H9 (cell line): Measurements from ENCODE around the gene TGFBRAP1. TPM values are rescaled to one million over a fixed set of nuclear protein-coding genes. Genes with fewer than 3 reads are reported as not detected.

Experiments
- DNase-seq: peaks from one replicate; pipeline ENCODE4 v3.0.0-alpha.2; 2017
- H2AFZ ChIP-seq: one replicate; pipeline ENCODE4 v1.6.1; 2013; ENCODE audit warnings: mild to moderate bottlenecking, low read length, control low read depth, moderate library complexity
- H2AK5ac ChIP-seq: 2 replicates; pipeline ENCODE4 v1.6.1; 2013; ENCODE audit warnings: low read length, control low read depth, mixed read lengths; ENCODE audit not compliant: insufficient read length
- H2BK120ac ChIP-seq: one replicate; pipeline ENCODE4 v1.6.1; 2013; ENCODE audit warnings: low read depth, mild to moderate bottlenecking, low read length, control low read depth, inconsistent platforms; ENCODE audit not compliant: poor library complexity, severe bottlenecking
- H2BK12ac ChIP-seq: 2 replicates; pipeline ENCODE4 v1.6.1; 2013; ENCODE audit warnings: low read length, control low read depth, mixed read lengths, low read depth; ENCODE audit not compliant: insufficient read length
- H2BK15ac ChIP-seq: 2 replicates; pipeline ENCODE4 v1.6.1; 2013; ENCODE audit warnings: low read depth, low read length, control low read depth
- H2BK20ac ChIP-seq: one replicate; pipeline ENCODE4 v1.6.1; 2013; ENCODE audit warnings: low read depth, mild to moderate bottlenecking, low read length, control low read depth, inconsistent platforms; ENCODE audit not compliant: poor library complexity, severe bottlenecking
- H2BK5ac ChIP-seq: 2 replicates; pipeline ENCODE4 v1.6.1; 2013; ENCODE audit warnings: low read length, control low read depth, mixed read lengths; ENCODE audit not compliant: insufficient read length
- H3K14ac ChIP-seq: 2 replicates; pipeline ENCODE4 v1.6.1; 2013; ENCODE audit warnings: low read length, control low read depth; ENCODE audit not compliant: insufficient read depth
- H3K18ac ChIP-seq: 2 replicates; pipeline ENCODE4 v1.6.1; 2013; ENCODE audit warnings: low read depth, mild to moderate bottlenecking, mixed read lengths, low read length, control low read depth; ENCODE audit not compliant: insufficient read length
- H3K23ac ChIP-seq: 2 replicates; pipeline ENCODE4 v1.6.1; 2013; ENCODE audit warnings: low read length, control low read depth, mixed read lengths, low read depth; ENCODE audit not compliant: insufficient read length
- H3K23me2 ChIP-seq: 2 replicates; pipeline ENCODE4 v1.6.1; 2013; ENCODE audit warnings: low read depth, mild to moderate bottlenecking, mixed read lengths, low read length, control low read depth; ENCODE audit not compliant: insufficient read length, poor library complexity, severe bottlenecking
- H3K27ac ChIP-seq: 2 replicates; pipeline ENCODE4 v1.5.1; 2013; ENCODE audit warnings: low read length, control low read depth, mixed read lengths, low read depth; ENCODE audit not compliant: insufficient read length
- H3K27me3 ChIP-seq: 2 replicates; pipeline ENCODE4 v1.6.1; 2013; ENCODE audit warnings: low read length, control low read depth, inconsistent platforms; ENCODE audit not compliant: insufficient read depth
- H3K4ac ChIP-seq: 2 replicates; pipeline ENCODE4 v1.6.1; 2013; ENCODE audit warnings: low read depth, mild to moderate bottlenecking, control low read depth, inconsistent platforms, low read length, moderate library complexity
- H3K4me1 ChIP-seq: 2 replicates; pipeline ENCODE4 v1.6.1; 2013; ENCODE audit warnings: low read length, control low read depth, inconsistent platforms; ENCODE audit not compliant: insufficient read depth
- H3K4me2 ChIP-seq: 2 replicates; pipeline ENCODE4 v1.6.1; 2013; ENCODE audit warnings: low read length, control low read depth, mixed read lengths; ENCODE audit not compliant: insufficient read length, insufficient read depth
- H3K56ac ChIP-seq: 2 replicates; pipeline ENCODE4 v1.6.1; 2013; ENCODE audit warnings: low read depth, mild to moderate bottlenecking, mixed read lengths, low read length, control low read depth; ENCODE audit not compliant: insufficient read length
- H3K79me1 ChIP-seq: 2 replicates; pipeline ENCODE4 v1.6.1; 2013; ENCODE audit warnings: low read depth, mild to moderate bottlenecking, moderate library complexity, low read length, control low read depth, inconsistent platforms; ENCODE audit not compliant: insufficient read depth, poor library complexity, severe bottlenecking
- H3K79me2 ChIP-seq: 2 replicates; pipeline ENCODE4 v1.6.1; 2013; ENCODE audit warnings: low read length, control low read depth, inconsistent platforms; ENCODE audit not compliant: insufficient read depth
- H3K9ac ChIP-seq: 2 replicates; pipeline ENCODE4 v1.6.1; 2013; ENCODE audit warnings: low read length, control low read depth, mixed read lengths; ENCODE audit not compliant: insufficient read length; ENCODE audit errors: extremely low read depth
- H3K9me3 ChIP-seq: one replicate; pipeline ENCODE4 v1.6.1; 2013; ENCODE audit warnings: low read depth, low read length, inconsistent platforms; ENCODE audit not compliant: control insufficient read depth
- H3T11ph ChIP-seq: one replicate; pipeline ENCODE4 v1.6.1; 2013; ENCODE audit warnings: mild to moderate bottlenecking, low read length, control low read depth, inconsistent platforms
- H4K20me1 ChIP-seq: one replicate; pipeline ENCODE4 v1.6.1; 2013; ENCODE audit not compliant: control insufficient read depth, insufficient read length, insufficient read depth
- H4K5ac ChIP-seq: 2 replicates; pipeline ENCODE4 v1.6.1; 2013; ENCODE audit warnings: low read depth, mild to moderate bottlenecking, mixed read lengths, low read length, control low read depth; ENCODE audit not compliant: insufficient read length
- H4K8ac ChIP-seq: replicated peaks from 2 replicates; pipeline ENCODE4 v1.6.1; 2013; ENCODE audit warnings: low read length, control low read depth, mixed read lengths, low read depth; ENCODE audit not compliant: insufficient read length
- H4K91ac ChIP-seq: 2 replicates; pipeline ENCODE4 v1.6.1; 2013; ENCODE audit warnings: low read depth, mild to moderate bottlenecking, moderate library complexity, mixed read lengths, low read length, control low read depth; ENCODE audit not compliant: insufficient read length
- H3K27ac Mint-ChIP-seq, 3 experiments: 2 replicates in 2 of 3; 3 replicates in 1 of 3; pipeline ENCODE4 v1.8.0; 2020 to 2021; ENCODE audit warnings: mixed read lengths in 3 of 3, mild to moderate bottlenecking in 1 of 3, moderate library complexity in 1 of 3
- H3K27me3 Mint-ChIP-seq: 2 replicates; pipeline ENCODE4 v1.8.0; 2021; ENCODE audit warnings: low read depth, mild to moderate bottlenecking, moderate library complexity, mixed read lengths
- H3K36me3 Mint-ChIP-seq, 3 experiments: 2 replicates in 2 of 3; 3 replicates in 1 of 3; pipeline ENCODE4 v1.8.0; 2020 to 2021; ENCODE audit warnings: low read depth in 3 of 3, mixed read lengths in 3 of 3; ENCODE audit not compliant: insufficient read depth in 1 of 3
- H3K4me1 Mint-ChIP-seq, 2 experiments: 2 replicates each; pipeline ENCODE4 v1.8.0; 2020; ENCODE audit warnings: mixed read lengths in 2 of 2
- H3K4me3 Mint-ChIP-seq, 2 experiments: 2 replicates in 1 of 2; 3 replicates in 1 of 2; pipeline ENCODE4 v1.8.0; 2020 to 2021; ENCODE audit warnings: mild to moderate bottlenecking in 2 of 2, mixed read lengths in 2 of 2, moderate library complexity in 1 of 2
- H3K9me3 Mint-ChIP-seq, 2 experiments: 2 replicates in 1 of 2; 3 replicates in 1 of 2; pipeline ENCODE4 v1.8.0; 2020; ENCODE audit warnings: mild to moderate bottlenecking in 2 of 2, mixed read lengths in 2 of 2, moderate library complexity in 1 of 2
- WGBS: extraction: QIAGEN DNeasy Blood & Tissue Kit; methylation state at CpG from one replicate; pipeline ENCODE4 v1.1.7; 2013; ENCODE audit warnings: missing lambda C conversion rate, low lambda C conversion rate, mixed read lengths; ENCODE audit not compliant: insufficient read length; ENCODE audit errors: extremely low coverage; 5-methylcytosine and 5-hydroxymethylcytosine counted together
- total RNA-seq: library from RNA; stranded (reverse); gene quantifications from 2 replicates; pipeline ENCODE4 v1.2.1, GENCODE V29; 2021
- TF ChIP-seq, protein P1 (sequence below): fragments of 200-600 bp; sonication (generic); conservative IDR thresholded peaks from 3 replicates; pipeline ENCODE4 v1.8.0; 2021; ENCODE audit warnings: antibody characterized with exemption, mild to moderate bottlenecking

Gene TGFBRAP1
- total RNA-seq, 1 experiment from 2014 or later = 23.6 TPM

DNA sequence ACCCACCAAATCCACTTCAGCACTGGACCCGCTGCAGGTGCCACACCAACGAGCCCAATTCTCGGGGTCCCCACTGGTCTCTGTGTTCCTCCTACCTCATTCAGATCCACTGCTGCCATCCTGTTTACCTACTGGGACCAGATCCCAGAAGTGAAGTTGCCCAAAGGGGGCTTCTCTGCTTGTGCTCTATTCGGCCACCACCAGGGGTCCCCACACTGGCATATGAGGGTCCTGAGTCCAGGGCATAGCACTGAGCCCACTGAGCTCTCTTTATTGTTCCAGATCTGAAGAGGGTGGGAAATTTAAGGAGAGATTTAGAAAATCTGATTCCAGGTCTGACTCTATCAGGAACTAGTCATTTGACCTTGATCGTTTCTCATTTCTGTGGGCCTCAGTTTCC, 85.6 kb downstream of the TGFBRAP1 start:
- H3K36me3 Mint-ChIP-seq = no peaks in the 10 kb centered on the region; a peak in 1 of 7 replicates
- Histone ChIP-seq H2BK120ac (no peak overlapping the region), H2BK15ac (no peak overlapping the region), H3K9me3 (no peaks in the 10 kb centered on the region), H4K5ac (no peak overlapping the region), H3K4ac (no peak overlapping the region), H4K8ac (no peak overlapping the region), H3K79me1 (no peaks in the 10 kb centered on the region), H3K9ac (no peak overlapping the region), H3K23ac (no peak overlapping the region), H2BK20ac (no peak overlapping the region), H3K18ac (no peak overlapping the region), H3K27me3 (no peaks in the 10 kb centered on the region), H2AK5ac (no peak overlapping the region), H3K79me2 (no peaks in the 10 kb centered on the region), H4K20me1 (no peaks in the 10 kb centered on the region), H3T11ph (no peak overlapping the region), H3K4me1 (no peaks in the 10 kb centered on the region), H2BK12ac (no peak overlapping the region), H2BK5ac (no peak overlapping the region), H3K56ac (no peak overlapping the region), H2AFZ (no peak overlapping the region), H3K14ac (no peak overlapping the region), H3K23me2 (no peaks in the 10 kb centered on the region), H3K4me2 (no peak overlapping the region), H3K27ac (no peak overlapping the region), H4K91ac (no peak overlapping the region)
- H3K9me3 Mint-ChIP-seq = peaks cover 0 to 3% of the 10 kb centered on the region in 2 experiments; a peak in 3 of 5 replicates
- DNase-seq = peak; percentile 64
- H3K4me3 Mint-ChIP-seq = no peak overlapping the region
- peaks cover 5% of the 10 kb centered on the region for H3K27me3 Mint-ChIP-seq
- TF ChIP-seq, protein P1, sequence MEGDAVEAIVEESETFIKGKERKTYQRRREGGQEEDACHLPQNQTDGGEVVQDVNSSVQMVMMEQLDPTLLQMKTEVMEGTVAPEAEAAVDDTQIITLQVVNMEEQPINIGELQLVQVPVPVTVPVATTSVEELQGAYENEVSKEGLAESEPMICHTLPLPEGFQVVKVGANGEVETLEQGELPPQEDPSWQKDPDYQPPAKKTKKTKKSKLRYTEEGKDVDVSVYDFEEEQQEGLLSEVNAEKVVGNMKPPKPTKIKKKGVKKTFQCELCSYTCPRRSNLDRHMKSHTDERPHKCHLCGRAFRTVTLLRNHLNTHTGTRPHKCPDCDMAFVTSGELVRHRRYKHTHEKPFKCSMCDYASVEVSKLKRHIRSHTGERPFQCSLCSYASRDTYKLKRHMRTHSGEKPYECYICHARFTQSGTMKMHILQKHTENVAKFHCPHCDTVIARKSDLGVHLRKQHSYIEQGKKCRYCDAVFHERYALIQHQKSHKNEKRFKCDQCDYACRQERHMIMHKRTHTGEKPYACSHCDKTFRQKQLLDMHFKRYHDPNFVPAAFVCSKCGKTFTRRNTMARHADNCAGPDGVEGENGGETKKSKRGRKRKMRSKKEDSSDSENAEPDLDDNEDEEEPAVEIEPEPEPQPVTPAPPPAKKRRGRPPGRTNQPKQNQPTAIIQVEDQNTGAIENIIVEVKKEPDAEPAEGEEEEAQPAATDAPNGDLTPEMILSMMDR = peak; percentile 81
- no CpG with 5 or more reads among the region's 5 CpGs for WGBS
- H3K4me1 Mint-ChIP-seq = peaks cover 0 to 6% of the 10 kb centered on the region in 2 experiments; a peak in 2 of 4 replicates
- H3K27ac Mint-ChIP-seq = peak overlapping the region in 1 of 3 experiments; percentile 92; a peak in 2 of 7 replicates
